ENCODE measurements around the gene TM7SF2.

GRCh38 chr11:65160643-65161042, 49.0 kb downstream of the TM7SF2 start:
- no peak for TF ChIP-seq CTCF (IDR thresholded peaks at IDR 0.05; ENCODE audit: control extremely low read depth in 1 of 3, insufficient read depth in 1 of 3, low read depth in 1 of 3, low read length in 3 of 3)
- TF ChIP-seq EP300 (IDR thresholded peaks at IDR 0.05; ENCODE audit: borderline replicate concordance in 1 of 2, low read depth in 2 of 2, low read length in 2 of 2) = no peak
- TF ChIP-seq POLR2A (IDR thresholded peaks at IDR 0.05; ENCODE audit: control extremely low read depth in 1 of 2, low read depth in 2 of 2, low read length in 2 of 2) = no peak
- no peak for TF ChIP-seq RFX5 (IDR thresholded peaks at IDR 0.05; ENCODE audit: borderline replicate concordance, low read depth, low read length)
- TF ChIP-seq CREB1 (IDR thresholded peaks at IDR 0.05) = no peak
- TF ChIP-seq MAX (IDR thresholded peaks at IDR 0.05) = no peak
- no peak for TF ChIP-seq POLR2AphosphoS5 (IDR thresholded peaks at IDR 0.05; ENCODE audit: low read depth, low read length)
- TF ChIP-seq PHF8 (conservative IDR thresholded peaks at IDR 0.05; ENCODE audit: low read depth, low read length) = no peak
- TF ChIP-seq SRF (IDR thresholded peaks at IDR 0.05; ENCODE audit: low read depth, low read length) = no peak
- TF ChIP-seq JUND (IDR thresholded peaks at IDR 0.05; ENCODE audit: low read length) = no peak
- TF ChIP-seq NRF1 (IDR thresholded peaks at IDR 0.05; ENCODE audit: low read depth, low read length) = no peak
